Measurements from ENCODE around the gene SLC5A3. TPM values are rescaled to one million over a fixed set of nuclear protein-coding genes. Genes with fewer than 3 reads are reported as not detected.

SLC5A3 gene
- total RNA-seq, 1 donor from 2014 or later: 48.8 TPM

DNA sequence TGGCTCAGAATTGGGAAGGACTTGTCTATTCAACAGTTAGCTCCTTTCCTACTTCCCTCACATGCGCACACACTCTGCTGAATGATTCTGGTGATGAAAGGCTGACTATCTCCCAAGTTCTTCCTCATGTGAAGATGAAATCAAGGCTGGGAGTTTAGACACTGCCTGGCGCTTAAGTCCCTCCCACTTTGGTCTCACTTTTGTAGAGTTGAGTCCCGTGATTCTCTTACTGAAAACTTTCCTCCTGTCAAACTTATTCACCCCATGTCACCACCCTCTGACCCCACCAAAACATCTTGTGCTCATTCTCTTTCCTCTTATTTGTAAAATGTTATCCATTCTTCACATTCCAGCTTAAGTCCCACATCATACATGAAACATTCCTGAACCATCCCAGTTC, 8.4 kb upstream of the SLC5A3 start:
- intact Hi-C loops (cut with micrococcal nuclease): no loop called here

DNA sequence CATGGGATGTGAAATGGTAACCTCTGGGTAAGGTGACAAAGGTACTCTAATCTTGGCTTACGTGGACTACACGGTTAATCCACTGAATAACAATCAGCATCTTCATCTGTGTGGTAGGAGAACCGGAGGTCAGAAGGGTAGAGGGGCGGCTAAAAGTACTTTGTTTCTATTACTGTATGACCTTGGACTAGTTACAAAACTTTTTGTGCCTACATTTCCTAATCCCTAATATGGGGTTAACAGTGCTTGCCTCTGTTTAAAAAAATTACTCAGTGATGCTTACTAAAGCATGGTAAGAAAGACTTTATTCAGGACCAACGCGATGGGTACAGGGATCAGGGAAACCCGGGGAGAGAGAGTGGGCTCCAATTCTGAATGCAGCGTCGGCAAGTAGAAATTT, 1.7 kb upstream of the SLC5A3 start:
- intact Hi-C loops (cut with micrococcal nuclease): loop anchor here (2.0 kb wide), 1 partner anchor 121 kb away; no protein-coding TSS in a partner anchor

DNA sequence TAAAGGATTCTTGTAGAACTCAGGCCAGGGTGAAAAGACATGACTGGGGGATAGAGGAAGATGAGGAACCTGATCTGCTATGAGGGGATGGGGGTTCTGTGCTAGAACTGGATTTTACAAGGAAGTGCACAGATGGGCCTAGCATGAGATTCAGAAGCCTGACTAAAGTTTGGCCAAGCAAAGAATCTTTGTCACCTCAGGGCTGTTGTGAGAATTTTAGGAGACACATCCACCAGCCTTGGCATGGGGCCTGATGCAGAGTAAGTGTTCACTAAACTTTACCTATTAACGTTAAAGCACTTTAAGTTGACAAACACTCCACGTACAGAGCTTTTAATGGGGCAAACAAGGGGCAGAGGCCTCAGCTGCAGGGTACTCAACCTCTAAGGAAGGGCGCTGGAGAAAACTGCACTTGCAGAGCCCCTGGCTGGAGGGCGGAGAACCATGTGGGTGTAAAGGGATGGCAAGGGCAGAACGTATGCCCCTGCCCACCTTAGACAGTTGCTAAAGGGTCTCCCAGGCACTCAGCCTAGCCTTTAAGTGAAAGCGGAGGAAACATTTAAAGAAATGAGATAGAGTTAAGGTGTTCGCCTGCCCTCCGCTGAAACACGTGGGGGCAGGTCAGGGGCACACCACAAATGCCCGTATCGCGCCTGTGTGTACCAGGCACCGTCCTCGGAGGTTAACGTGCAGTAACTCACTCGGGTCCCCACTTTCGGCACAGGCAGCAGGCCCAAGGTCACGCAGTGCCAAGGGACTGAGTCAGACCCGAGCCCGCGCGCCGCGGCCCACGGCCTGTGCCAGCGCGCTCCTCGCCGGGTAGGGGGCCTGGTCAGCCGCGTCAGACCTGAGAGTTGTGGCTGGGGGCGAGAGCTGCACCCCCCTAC, 990 bp upstream of the SLC5A3 start:
- intact Hi-C loops (cut with micrococcal nuclease): loop anchor here (1.0 to 2.0 kb wide), 5 partner anchors 40 to 125 kb away; no protein-coding TSS in a partner anchor

DNA sequence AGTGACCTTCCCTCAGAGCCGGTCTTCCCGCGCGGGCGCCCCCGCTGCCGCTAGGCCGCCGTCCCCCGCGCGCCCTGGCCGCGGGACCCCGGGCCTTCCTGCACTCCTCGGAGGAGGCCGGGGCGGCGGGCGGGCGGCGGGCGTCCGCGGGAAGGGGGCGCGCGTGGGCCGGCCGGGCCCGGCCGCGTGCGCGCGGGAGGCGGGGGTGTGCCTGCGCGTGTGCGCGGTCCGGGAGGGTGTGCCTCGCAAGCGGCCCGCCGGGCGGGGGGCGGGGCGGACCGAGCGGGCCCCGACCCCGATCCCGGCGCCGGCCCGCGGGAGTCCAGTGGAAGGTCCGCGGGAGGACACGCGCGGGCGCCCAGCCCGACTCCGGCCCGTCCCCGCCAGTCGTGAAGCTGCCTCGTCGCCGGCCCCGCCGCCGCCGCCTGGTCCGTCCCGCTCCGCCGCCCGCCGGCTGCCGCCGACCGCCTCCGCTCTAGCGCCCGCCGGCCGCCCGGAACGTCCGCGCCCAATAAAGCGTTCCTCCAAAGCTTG, 438 bp downstream of the SLC5A3 start:
- intact Hi-C loops (cut with micrococcal nuclease): loop anchor here (1.0 to 2.0 kb wide), 7 partner anchors 42 to 432 kb away; partner anchors contain the start of gene ITSN1

DNA sequence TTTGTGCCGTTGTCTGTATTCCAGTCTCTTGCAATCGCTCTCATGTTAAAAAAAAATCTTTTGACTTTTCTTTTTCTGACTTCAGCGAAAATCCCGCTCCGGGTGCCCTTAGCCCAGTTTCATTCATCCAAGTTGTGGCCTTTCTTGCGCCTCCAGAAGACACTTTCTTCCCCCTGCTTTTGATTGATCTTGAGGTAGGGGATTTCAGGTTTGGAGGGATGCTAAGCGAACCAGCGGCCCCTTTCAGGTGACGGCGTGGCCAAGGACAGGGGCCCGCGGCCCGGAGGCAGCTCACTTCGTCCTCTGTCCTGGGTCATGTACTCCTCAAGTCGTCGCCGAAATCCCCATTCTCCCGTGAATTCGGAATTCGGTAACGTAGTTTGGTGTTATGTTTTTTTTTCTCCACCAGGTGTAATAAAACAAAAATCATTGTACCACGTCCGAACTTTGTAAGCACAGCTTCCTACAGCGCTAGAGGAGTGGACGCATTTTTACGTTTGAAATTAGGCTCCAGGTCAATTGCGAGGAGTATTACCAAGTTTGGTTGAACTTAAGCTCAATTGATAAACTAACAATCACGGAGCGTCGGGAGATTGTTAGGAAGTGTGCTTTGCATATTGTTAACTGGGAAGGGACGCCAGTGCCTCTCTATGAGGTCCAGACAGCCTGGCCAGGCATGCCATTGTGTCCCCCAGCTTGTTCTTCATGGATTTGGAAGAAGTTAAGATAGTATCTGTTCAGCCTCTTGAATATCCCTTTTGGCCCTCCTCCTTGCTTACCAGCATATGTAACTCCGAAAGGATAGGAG, 1.1 kb downstream of the SLC5A3 start:
- intact Hi-C loops (cut with micrococcal nuclease): loop anchor here (1.0 to 5.0 kb wide), 4 partner anchors 150 to 543 kb away; partner anchors contain the start of genes ITSN1 and RCAN1

DNA sequence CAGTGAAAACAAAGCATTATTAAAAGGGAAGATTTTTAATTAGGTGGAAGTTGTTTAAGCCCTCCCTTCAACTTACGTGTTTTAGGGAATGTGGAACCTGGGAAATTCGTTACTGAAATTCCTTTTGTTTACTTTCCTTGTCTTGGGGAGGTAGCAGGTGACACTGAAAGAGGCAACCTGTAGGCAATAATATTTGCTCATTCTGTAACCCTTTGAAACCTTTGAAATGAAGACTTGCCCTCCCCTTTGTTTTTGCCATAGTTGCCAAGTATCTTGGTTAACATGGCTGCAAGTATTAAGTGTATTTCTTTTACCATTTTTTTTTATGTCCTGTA, 1.7 kb downstream of the SLC5A3 start:
- intact Hi-C loops (cut with micrococcal nuclease): loop anchor here (1.0 to 5.0 kb wide), 3 partner anchors 150 to 542 kb away; partner anchors contain the start of gene RCAN1

DNA sequence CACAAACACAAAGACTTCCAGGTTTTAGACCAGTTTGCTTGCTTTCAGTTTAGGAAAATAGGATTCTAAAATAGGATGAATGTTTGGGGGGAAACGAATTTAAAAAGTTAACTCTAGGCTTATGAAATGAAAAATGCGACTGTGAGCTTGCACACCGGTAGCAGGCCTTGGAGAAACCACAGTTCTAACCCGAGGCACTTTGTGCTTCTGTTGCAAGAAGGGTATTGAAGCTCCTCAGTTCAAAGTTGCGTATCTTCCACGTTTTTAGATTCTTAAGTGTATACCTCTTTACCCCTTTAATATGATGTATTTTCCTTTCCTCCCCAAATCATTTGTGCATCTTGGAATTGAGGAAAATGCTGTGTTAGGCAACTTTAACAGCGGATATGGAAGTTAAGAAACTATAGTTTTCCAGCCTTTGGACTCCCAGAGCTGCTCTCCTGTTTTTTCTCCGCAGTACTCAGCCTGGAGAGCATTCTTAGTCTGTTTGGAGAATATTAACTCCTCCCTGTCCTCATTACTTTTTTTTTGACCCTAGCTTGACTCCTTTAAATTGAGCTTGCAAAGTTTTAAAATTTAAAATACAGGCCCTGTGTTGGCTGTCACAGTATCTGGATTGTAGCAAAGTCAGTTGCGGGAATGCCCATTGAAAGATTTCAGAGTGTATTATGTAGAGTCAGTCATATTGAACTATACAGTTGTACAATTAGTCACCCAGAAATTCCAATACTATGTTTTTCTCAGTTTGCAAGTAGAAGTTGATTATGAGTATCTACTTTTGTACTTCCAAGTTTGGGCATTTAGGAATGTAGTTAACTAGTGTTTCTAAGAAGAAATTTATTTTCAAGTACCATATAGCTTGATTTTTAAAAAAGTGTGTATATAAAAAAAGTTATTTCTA, 2.6 kb downstream of the SLC5A3 start:
- intact Hi-C loops (cut with micrococcal nuclease): loop anchor here (1.0 to 5.0 kb wide), 3 partner anchors 151 to 541 kb away; partner anchors contain the start of gene RCAN1

DNA sequence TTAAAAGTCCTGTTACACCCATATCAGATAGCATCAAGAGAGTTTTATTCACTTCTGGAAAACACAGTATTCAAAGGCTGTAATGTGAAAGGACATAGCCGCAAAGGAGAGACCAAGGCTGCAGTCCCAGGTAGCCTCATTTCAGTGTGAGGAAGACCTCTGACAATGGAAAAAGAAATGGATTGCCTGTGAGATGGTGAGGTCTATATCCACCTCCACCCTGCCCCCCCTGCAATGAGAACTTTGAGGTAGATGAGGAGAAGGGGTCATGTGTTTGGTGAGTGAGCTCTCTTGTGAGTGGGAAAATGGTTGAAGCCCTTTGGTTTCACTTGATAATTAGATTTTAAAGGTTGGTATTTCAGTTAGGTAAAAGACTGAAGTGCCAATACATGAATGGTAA, 3.5 kb downstream of the SLC5A3 start:
- intact Hi-C loops (cut with micrococcal nuclease): loop anchor here (5.0 kb wide), 1 partner anchor 540 kb away; the partner anchor contains the start of gene RCAN1

DNA sequence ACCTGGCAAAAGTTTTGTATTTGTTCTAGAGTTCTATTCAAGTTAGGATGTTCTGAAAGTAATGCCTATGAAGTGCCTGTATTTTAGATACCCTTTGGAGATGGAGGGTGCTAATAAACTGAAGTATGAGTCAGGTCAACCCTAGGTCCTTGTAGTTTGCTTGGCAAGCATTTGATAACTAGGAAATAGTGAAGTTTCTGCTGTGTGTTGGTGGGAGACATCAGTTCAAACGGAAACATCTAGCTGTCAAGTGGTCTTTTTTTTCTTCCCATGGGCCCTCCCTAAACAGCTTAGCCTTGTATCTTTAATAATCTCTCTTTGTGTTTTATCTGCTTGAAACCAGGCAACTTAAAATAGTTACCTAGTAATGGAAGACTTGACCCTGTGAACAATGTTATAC, 4.5 kb downstream of the SLC5A3 start:
- intact Hi-C loops (cut with micrococcal nuclease): loop anchor here (1.0 to 5.0 kb wide), 3 partner anchors 9 to 539 kb away; partner anchors contain the start of gene RCAN1

DNA sequence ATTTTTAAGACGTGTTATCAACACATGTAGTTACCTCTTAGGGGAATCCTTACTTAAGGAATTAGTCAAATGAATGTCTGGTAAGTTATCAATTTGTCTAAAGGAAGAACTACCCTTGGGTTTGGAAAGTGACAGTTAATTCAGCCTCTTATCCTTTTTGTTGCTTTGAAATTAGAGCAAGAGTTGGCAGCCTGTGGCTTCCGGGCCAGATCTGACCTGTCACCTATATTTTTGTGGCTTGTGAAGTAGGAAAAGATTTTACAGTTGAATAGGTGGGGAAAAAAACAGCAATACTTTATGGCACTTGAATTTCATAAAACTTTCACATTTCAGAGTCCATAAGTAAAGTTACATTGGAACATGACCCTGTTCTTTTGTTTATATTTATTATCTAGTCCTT, 5.5 kb downstream of the SLC5A3 start:
- intact Hi-C loops (cut with micrococcal nuclease): loop anchor here (1.0 to 5.0 kb wide), 3 partner anchors 8 to 538 kb away; partner anchors contain the start of gene RCAN1

DNA sequence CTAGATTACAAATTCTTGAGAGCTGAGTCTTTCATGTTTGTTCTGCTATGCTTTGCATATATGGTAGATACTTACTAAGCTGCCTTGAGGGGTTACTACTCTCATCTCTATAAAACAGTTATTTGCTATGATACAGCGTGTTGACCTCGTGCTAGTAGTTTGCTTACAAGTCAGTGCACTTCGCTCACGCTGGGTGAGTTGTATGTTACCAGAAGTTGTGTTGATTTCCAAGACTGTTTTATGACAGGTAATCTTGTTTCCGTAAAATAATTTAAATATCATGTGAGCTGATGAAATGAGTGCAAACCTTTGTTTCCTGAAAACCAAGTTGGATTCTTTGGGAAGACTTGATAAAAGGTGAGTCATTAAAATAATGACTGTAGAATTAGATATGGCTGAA, 7.3 kb downstream of the SLC5A3 start:
- intact Hi-C loops (cut with micrococcal nuclease): no loop called here

DNA sequence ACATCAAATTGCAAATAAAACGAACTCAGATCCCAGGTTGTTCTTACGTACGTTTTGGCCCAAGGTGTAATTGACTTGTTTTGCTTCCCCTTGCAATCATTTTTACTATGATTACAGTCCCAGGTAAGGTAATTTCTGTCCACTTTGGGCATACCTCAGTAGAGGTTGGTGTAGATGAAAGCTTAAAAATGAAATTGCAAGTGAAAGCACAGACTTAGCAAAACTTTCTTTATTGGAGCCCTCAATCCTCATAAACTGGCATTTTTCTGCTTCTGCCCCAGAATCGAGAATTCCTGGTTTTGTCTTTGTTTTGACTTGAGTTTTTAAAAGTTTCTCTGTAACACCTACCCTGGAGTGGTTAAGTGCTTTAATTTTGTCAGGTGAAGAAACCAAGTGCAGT, 9.4 kb downstream of the SLC5A3 start:
- intact Hi-C loops (cut with micrococcal nuclease): no loop called here

DNA sequence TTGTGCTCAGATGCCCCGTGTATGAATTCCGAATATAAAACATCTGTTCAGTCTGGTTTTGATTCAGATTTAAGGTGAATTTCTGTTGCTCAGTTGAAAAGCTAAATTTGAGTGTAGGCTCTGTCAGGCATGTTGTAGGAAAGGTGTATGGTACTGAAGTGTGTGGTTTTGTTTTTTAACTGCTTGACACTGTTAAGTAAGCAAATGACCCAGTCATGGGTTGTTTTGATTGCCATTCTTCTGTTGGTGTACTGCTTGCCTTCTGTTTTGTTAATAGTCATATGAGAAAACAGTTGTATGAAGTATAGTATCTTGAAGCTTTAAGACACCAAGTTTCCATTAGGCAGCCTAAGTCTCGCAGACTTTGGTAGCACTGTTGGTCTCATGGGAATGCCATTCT, 10.0 kb downstream of the SLC5A3 start:
- intact Hi-C loops (cut with micrococcal nuclease): no loop called here

DNA sequence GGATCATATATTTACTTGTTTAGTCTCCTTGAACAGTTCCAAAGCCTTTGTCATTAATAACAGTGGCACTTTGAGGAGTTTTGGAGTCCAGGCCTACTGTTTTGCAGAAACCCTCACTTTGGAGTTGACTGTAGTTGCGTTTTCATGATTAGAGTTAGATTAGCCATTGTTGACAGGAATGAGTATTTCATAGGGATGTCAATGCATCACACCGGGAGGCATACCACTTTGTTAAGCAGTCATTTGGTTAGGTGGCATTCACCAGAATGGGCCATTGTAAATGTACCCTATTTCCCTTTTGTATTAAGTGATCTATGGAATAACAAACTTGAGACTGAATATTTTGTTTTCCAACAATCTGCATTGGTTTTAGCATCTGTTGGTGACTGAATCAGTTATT, 11.8 kb downstream of the SLC5A3 start:
- intact Hi-C loops (cut with micrococcal nuclease): no loop called here

DNA sequence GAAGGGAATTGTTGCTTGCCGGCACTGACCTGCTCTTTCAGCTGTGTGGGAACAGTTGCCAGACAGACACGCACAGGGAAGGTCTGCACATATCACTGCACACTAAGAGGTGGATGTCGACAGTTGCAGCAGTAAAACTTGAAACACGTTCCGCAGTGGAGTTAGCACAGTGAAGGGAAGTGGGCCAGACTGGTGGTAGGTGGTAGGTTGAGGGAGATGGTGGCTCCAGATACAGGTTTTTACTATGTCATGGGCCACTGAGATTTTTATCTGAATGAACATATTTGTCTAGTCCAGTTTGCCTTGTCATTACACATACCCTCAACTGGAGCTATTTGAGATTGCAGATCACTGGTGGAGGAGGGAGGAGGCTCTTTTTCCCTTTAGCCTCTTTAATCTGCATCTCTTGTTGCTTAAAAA, 13.5 kb downstream of the SLC5A3 start:
- intact Hi-C loops (cut with micrococcal nuclease): loop anchor here (1.0 kb wide), 1 partner anchor 9 kb away; no protein-coding TSS in a partner anchor

DNA sequence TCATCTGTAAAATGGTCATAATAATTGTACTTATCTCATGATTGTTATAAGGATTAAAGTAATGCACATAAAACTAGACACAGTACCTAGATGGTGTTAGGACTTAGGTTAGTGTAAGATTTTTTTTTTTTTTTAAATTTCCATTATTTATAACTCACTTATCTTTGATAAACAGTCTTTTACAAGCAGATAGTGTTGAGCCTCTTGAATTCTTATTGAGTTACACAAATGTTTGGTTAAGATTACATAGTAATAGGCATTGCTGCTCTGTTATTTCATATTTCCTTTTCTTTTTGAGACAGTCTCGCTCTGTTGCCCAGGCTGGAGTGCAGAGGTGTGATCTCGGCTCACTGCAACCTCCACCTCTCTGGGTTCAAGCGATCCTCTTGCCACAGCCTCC, 15.4 kb downstream of the SLC5A3 start:
- intact Hi-C loops (cut with micrococcal nuclease): no loop called here

DNA sequence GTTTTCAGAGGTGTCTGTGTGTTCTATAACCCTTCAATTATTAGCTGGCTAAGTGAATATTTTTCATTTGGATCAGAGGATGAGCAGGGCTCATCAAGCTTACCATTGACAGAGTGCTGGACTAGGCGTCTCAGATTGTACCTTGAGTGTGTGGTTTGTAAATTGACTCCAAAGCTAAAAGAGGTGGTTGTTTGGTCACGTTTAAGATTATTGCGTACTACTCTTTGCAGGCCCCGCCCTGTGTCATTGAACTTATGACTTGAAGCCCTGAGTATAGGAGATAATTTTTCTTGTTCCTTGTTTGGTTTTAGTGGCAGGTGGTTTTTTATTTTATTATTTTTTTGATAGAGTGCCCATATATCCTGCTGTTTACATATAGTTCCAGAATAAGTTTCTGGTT, 17.7 kb downstream of the SLC5A3 start:
- intact Hi-C loops (cut with micrococcal nuclease): loop anchor here (2.0 kb wide), 1 partner anchor 38 kb away; no protein-coding TSS in a partner anchor

DNA sequence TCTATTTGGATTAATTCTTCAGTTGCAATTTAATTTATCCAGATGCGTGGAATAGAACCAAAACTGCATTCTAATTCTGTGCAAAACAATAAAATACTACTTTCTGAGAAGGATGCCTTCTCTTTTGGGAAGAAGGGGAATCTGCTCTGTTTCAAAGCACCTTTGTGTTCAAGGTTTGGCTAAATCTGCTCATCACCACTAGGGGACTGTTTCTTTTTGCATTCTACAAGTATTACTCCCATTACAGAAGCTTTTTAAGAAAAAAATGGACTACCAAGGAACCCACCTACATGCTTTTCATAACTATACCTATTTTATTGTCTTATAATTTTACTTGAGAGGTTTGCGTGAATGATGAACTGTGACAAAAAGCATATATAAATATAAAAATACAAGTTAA, 18.2 kb downstream of the SLC5A3 start:
- intact Hi-C loops (cut with micrococcal nuclease): loop anchor here (2.0 kb wide), 1 partner anchor 37 kb away; no protein-coding TSS in a partner anchor

DNA sequence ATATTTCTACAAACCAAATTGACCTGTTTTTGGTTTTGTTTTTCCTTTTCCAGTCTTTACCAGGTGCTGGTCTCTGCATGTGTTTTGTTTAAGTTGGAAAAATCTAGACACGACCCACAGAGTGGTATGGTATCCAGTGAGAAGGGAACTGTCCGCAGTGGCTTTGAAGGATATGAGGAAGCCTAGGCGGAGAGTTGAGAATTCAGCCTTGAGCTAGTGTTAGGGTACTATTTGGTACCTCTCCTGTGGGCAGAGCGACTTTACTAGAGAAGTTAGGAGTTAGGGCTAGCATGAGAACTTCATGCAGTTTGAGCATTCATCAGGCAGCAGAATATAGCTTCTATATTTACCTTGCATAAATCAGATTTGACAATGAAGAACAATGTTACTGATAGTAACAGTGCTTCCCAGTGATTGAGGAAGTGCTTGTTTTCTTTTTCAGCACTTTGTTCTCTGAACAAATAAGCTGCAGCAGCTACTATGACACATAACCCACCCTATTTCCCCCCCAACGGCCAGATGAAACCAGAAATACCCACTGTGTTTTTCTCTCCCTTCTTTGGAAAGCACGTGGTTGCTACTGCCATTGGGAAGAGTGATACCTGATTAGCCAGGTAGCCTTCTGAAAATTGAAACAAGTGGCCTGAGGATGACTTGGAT, 19.0 kb downstream of the SLC5A3 start:
- intact Hi-C loops (cut with micrococcal nuclease): no loop called here

DNA sequence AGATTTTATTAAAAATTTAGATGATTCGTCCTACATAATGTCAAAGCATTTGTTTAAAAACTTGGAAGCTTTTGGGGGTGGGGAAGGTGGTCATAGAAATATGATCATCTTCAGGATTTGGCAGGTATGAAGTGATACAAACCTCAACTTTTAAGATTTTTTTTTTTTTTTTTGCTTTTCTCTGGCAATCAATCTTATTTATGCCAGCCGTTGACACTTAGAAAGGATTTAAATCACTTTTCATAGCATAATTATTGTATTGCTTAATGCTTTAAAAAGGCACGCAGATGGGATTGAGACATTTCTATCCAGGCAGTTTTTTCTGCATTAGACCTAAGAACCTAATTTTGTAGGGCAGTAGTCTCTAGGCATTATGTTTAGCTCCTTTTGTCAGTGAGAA, 19.7 kb downstream of the SLC5A3 start:
- intact Hi-C loops (cut with micrococcal nuclease): no loop called here
